Lung microvascular endothelial cell (primary cell): ENCODE results near the gene UGT3A1. TPM values are rescaled to one million over a fixed set of nuclear protein-coding genes. Genes with fewer than 3 reads are reported as not detected.
"Not testable (repeated sequence)": the region's sequence is repeated elsewhere in the genome, so short reads cannot be mapped to it uniquely, and the experiment has no call there.

Experiments
- DNase-seq, 2 donors: peaks; one replicate each; pipeline versions ENCODE4 v3.0.0 to v3.0.0-alpha.2; 2010; ENCODE audit warnings: low read depth in 2 of 2
- total RNA-seq: library from RNA; depleted of rRNA; stranded (reverse); fragments of >200 nt; gene quantifications from 2 replicates; pipeline ENCODE4 v1.2.1, GENCODE V29; 2014

The UGT3A1 gene
- not detected in 2 replicates for total RNA-seq

DNA sequence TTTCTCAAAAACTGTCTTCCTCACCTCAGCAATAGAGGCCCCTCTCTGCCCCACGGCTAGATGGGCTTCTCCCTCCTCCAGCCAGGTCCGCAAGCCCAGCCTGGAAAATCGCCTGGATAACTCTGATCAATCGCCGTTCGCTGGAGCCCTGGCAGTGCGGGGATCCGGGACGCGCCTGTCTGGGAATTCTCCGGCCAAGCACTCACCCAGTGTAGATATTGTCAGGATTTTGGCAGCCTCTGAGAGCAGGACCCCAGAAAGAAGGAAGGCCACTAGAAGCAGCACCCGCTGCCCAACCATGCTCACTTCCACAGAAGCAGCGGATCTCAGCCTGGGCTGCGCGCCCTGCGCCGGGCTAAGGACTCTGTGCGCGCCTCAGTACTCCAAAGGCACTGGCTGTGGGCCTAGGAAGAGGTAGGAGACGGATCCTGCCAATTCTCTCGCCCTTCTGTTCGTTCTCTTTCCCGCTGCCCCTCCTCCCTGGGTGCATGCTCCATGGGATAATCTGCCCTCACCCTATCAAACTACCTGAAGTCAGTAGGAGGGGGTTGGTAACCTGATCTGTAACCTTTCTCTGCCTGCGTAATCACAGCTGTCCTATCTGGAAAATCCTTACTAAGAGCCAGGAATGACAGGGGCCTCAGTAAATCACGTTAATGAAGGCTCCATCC, at the start of gene UGT3A1:
Gene UGT3A1 (minus strand): TSS at position 450 of the 671 bp plus-strand sequence. CDS start 150 bp downstream, at position 300.
- no peak for DNase-seq

- no peak for DNase-seq
These were observed 44.5 kb upstream of the UGT3A1 start for GRCh38 chr5:36035696-36036095.

GRCh38 chr5:36034536-36035134, 43.4 kb upstream of the UGT3A1 start:
- DNase-seq, result not testable (repeated sequence)

- no peak for DNase-seq
These were observed 42.3 kb upstream of the UGT3A1 start for GRCh38 chr5:36033486-36033885.

- no peak for DNase-seq
These were observed 41.9 kb upstream of the UGT3A1 start for GRCh38 chr5:36033047-36033446.

DNA sequence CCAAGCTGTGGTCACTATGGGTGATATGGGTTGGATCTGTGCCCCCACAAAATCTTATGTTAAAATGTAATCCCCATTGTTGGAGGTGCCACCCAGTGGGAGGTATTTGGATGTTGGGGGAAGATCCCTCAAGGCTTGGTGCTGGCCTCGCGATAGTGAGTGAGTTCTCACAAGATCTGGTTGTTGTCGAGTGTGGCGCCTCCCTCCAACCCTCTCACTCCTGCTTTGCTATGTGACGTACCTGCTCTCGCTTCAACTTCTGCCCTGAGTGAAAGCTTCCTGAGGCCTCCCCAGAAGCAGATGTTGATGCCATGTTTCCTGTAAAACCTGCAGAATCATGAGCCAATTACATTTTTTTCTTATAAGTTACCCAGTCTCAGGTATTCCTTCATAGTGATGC, 40.0 kb upstream of the UGT3A1 start:
- DNase-seq, result no peak

- DNase-seq, result no peak
These were observed 38.7 kb upstream of the UGT3A1 start for GRCh38 chr5:36029914-36030313.

DNA sequence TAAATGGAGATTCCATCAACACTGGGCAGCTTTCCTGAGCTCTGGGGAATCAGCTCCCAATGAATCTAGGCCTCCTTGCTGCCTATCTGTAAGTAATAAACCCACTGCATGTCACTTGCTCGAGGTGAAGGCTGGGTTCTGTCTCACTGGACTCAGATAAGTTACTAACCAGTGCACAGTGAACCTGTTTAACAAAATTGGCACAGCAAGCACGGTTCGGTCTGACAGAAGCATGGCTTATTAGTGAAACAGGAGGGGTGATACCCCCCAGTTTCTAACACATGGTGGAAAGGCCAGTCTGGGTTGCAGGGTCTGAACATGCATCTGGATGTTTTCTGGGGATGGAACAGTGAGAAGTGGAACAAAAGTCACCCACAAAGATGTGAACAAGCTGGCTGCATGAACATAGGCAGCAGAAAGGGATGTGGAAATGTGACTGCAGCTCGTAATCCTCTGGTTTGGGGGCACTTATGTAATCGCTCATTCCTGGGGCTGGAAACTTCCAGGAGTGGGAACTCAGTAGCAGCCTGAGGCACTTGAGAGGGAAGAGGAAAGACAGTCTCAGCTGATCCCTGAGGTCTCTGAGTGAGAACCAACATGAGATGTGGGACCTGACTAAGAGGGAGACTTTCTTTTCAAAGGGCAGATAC, 37.8 kb upstream of the UGT3A1 start:
- DNase-seq, result no peak

DNA sequence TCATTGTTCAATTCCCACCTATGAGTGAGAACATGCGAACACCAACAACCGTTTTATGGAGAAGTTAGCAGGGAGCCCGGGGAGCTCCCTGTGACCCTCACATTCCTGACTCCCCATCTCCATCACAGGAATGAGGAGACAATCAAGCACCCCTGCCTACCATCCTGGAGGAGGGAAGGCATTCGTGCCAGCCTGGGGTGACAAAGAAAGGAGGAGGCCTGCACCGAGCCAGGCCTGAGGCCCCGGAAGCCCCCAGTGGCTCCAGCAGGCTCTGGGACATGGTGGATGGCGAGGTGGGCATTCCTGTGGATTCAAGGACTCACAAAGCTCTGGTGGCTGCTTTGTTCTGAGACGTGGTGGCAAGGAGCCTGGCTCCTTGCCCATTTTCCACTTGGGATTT, 36.5 kb upstream of the UGT3A1 start:
- DNase-seq, result no peak

- DNase-seq, result no peak
These were observed 35.7 kb upstream of the UGT3A1 start for GRCh38 chr5:36026706-36027465.

GRCh38 chr5:36022246-36022645, 31.1 kb upstream of the UGT3A1 start:
- DNase-seq, result not testable (repeated sequence)

- not testable (repeated sequence) for DNase-seq
These were observed 28.4 kb upstream of the UGT3A1 start for GRCh38 chr5:36019584-36019983.

DNA sequence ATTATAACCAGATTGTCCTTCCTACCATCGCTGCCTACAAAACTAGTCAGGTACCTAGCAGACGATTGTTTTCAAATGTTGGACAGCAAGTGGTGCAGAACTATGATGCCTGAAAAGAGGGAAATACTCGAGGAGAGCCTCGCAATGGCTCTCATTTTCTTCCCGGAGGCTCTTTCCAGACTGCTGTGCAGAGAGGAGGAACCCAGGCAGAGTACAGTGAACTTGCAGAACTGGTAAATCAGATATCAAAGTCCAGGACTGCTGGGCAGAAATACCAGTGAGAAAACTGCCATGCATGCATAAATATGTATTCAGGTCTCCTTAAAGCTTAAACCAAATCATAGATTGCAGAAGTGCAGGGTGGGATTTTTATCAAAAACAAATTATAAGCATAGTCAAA, 26.4 kb upstream of the UGT3A1 start:
- no peak for DNase-seq

- no peak for DNase-seq
These were observed 25.8 kb upstream of the UGT3A1 start for GRCh38 chr5:36017004-36017403.

- DNase-seq, result no peak
These were observed 22.0 kb upstream of the UGT3A1 start for GRCh38 chr5:36013182-36013581.

- DNase-seq, result no peak
These were observed 18.5 kb upstream of the UGT3A1 start for GRCh38 chr5:36009698-36010097.

GRCh38 chr5:36007366-36007765, 16.2 kb upstream of the UGT3A1 start:
- no peak for DNase-seq

DNA sequence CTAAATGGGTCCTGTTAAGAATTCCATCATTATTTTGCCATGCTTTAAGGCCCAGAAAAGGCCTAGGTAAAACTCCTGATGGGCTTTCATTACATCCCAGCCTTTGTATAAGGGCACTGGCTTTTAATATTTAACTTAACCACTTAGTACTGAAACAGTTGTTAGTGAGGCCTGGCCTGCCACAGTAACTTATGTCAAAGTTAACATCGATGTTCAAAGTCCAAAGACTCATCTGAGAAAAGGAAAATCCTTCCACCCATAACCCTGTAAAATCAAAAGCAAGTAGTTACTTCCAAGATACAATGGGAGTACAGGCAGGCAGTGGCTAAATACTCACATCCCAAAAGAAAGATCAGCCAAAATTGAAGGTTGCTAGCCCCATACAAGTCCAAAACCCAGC, 15.0 kb upstream of the UGT3A1 start:
- DNase-seq, result no peak

- no peak for DNase-seq
These were observed 9.8 kb upstream of the UGT3A1 start for GRCh38 chr5:36001032-36001431.

DNA sequence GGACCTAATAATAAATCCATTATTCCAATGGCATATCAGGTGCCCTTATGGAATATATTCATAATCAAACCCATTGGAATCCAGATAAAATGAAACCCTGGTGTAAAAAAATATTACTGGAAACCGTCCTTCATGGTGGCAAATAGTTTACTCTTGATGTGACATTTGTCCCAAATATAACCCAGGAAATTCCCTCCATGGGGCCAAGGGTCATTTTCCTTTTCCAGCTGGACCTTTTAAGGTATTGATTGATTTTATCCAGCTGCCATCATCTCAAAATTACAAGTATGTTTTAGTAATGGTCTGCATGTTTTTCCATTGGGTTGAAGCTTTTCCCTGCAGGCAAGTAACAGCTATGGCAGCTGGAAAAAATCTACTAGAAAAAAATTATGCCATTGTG, 8.4 kb upstream of the UGT3A1 start:
- DNase-seq, result no peak

DNA sequence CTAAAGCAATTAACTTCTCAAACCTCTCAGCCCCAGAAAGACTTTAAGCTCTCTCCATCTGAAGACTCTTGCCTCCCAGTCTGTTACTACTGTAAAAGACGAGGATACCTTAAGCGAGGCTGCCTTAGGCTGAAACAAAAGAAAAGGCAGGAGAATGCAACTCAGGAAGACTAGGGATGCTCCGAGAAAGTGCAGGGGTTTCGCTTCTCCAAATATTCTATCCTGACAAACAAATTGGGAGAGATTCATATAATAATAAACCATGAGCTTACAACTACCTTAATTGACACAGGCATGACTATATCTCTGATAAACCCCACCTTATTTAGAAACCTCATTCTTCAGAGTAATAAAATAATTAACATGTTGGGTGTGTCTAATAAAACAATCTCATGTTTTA, 4.9 kb upstream of the UGT3A1 start:
- no peak for DNase-seq

- no peak for DNase-seq
These were observed 670 bp downstream of the UGT3A1 start for GRCh38 chr5:35990520-35990919.
